HepG2 (cell line): ENCODE data around the gene ENDOG. TPM values are rescaled to one million over a fixed set of nuclear protein-coding genes. Genes with fewer than 3 reads are reported as not detected.
"Not testable (repeated sequence)": the region's sequence is repeated elsewhere in the genome, so short reads cannot be mapped to it uniquely, and the experiment has no call there.

Experiments
- ATAC-seq: fragments of 200-7000 bp; cut with Tn5 transposase; 3 replicates; pipeline ENCODE4 v1.9.1; 2020; ENCODE audit warnings: mild to moderate bottlenecking, moderate library complexity
- BruUV-seq: library from RNA; stranded (reverse); fragments of 400-500 nt; replicated peaks from 2 replicates; lab custom pipeline; 2021; lab: Mats Ljungman, UMichigan
- CTCF ChIA-PET: fragments of 300-600 bp; formaldehyde crosslinking; extraction: SDS; loops from one replicate; lab custom pipeline; 2021; ENCODE audit warnings: low total read pairs, inconsistent platforms, low intra/inter-chr PET ratio; lab: Yijun Ruan, JAX
- POLR2A ChIA-PET: fragments of 350-600 bp; sonication (Branson Sonifier 250); formaldehyde crosslinking; loops from one replicate; lab custom pipeline; 2020; ENCODE audit warnings: antibody characterized with exemption, inconsistent platforms; lab: Yijun Ruan, JAX
- DNase-seq: peaks from one replicate; pipeline ENCODE4 v3.0.0-alpha.2; 2015; ENCODE audit warnings: low spot score
- FAIRE-seq: peaks from 3 replicates; lab custom pipeline; 2011; peaks lifted over from hg19 to GRCh38; lab: Jason Lieb, UNC
- H2AFZ ChIP-seq: one replicate; pipeline ENCODE4 v1.6.1; 2011; ENCODE audit warnings: low read length, inconsistent platforms
- H3K27ac ChIP-seq: fragments of 300-600 bp; 3 replicates; pipeline ENCODE4 v1.8.0; 2011; ENCODE audit warnings: mixed run types, mild to moderate bottlenecking, mixed read lengths, low read length, inconsistent platforms; ENCODE audit not compliant: insufficient read depth; ENCODE audit errors: extremely low read length
- H3K27me3 ChIP-seq, 2 experiments: fragments of 200-600 bp in 1 of 2; 2 replicates in 1 of 2; 3 replicates in 1 of 2; pipeline versions ENCODE4 v1.6.0 to v1.8.0; 2011; ENCODE audit warnings: low read length in 2 of 2, mild to moderate bottlenecking in 2 of 2, moderate library complexity in 2 of 2, inconsistent platforms in 1 of 2; ENCODE audit not compliant: insufficient read depth in 2 of 2, control insufficient read depth in 1 of 2
- H3K36me3 ChIP-seq, 2 experiments: fragments of 200-600 bp in 1 of 2; replicated peaks in 1 of 2; 2 replicates in 1 of 2; 3 replicates in 1 of 2; pipeline versions ENCODE4 v1.5.1 to v1.8.0; 2011; ENCODE audit warnings: low read length in 2 of 2, inconsistent platforms in 1 of 2; ENCODE audit not compliant: insufficient read depth in 2 of 2, control insufficient read depth in 1 of 2
- H3K4me1 ChIP-seq: 2 replicates; pipeline ENCODE4 v1.5.1; 2012; ENCODE audit warnings: low read length, inconsistent platforms; ENCODE audit not compliant: insufficient read depth
- H3K4me2 ChIP-seq: 2 replicates; pipeline ENCODE4 v1.6.0; 2011; ENCODE audit warnings: low read depth, low read length, inconsistent platforms
- H3K4me3 ChIP-seq, 3 experiments: fragments of 200-600 bp in 1 of 3; sonication (generic), shearing (Covaris generic) in 1 of 3; replicated peaks in 1 of 3; 2 replicates each; pipeline ENCODE4 v1.5.1; 2011 to 2016; ENCODE audit warnings: low read length in 3 of 3, inconsistent platforms in 2 of 3, low read depth in 2 of 3, mild to moderate bottlenecking in 2 of 3, control low read depth in 1 of 3, mixed read lengths in 1 of 3; ENCODE audit not compliant: insufficient read depth in 1 of 3
- H3K79me2 ChIP-seq: one replicate; pipeline ENCODE4 v1.6.1; 2011; ENCODE audit warnings: low read length, inconsistent platforms; ENCODE audit not compliant: insufficient read depth
- H3K9ac ChIP-seq: 2 replicates; pipeline ENCODE4 v1.6.0; 2011; ENCODE audit warnings: mild to moderate bottlenecking, low read depth, low read length, inconsistent platforms; ENCODE audit not compliant: insufficient read depth
- H3K9me3 ChIP-seq: 2 replicates; pipeline ENCODE4 v1.5.1; 2012; ENCODE audit warnings: mild to moderate bottlenecking, low read length
- H4K20me1 ChIP-seq: 2 replicates; pipeline ENCODE4 v1.6.0; 2011; ENCODE audit warnings: inconsistent platforms, mild to moderate bottlenecking, low read length, moderate library complexity; ENCODE audit not compliant: insufficient read depth
- ARNT2 ChIP-seq: sonication (generic); formaldehyde crosslinking; IDR thresholded peaks from 2 replicates; pipeline ENCODE4 v1.8.0; 2022; ENCODE audit warnings: mild to moderate bottlenecking, low read depth, missing genetic modification reagents, moderate library complexity
- MTF2 ChIP-seq: sonication (generic); formaldehyde crosslinking; IDR thresholded peaks from 2 replicates; pipeline ENCODE4 v1.5.0; 2020; ENCODE audit warnings: missing genetic modification reagents, borderline replicate concordance
- ZNF629 ChIP-seq: sonication (generic); formaldehyde crosslinking; conservative IDR thresholded peaks from 2 replicates; pipeline ENCODE4 v1.5.0; 2020; ENCODE audit warnings: missing genetic modification reagents
- ZNF672 ChIP-seq: sonication (generic); formaldehyde crosslinking; IDR thresholded peaks from 2 replicates; pipeline ENCODE4 v1.8.1; 2022; ENCODE audit warnings: missing genetic modification reagents
- ZNF703 ChIP-seq: sonication (generic); formaldehyde crosslinking; IDR thresholded peaks from 2 replicates; pipeline ENCODE4 v1.5.1; 2020; ENCODE audit warnings: missing genetic modification reagents, mild to moderate bottlenecking, moderate library complexity, borderline replicate concordance
- whole genome bisulfite sequencing: methylation state at CpG from one replicate; pipeline ENCODE4 v1.1.6; 2017; ENCODE audit warnings: low lambda C conversion rate; 5-methylcytosine and 5-hydroxymethylcytosine counted together
- in situ Hi-C: cut with HindIII; loops from 2 replicates; pipeline ENCODE4 v1.10.0; 2017; ENCODE audit warnings: low pct_unique_long_range_greater_than_20kb; ENCODE audit not compliant: extremely low pct_ligation_motif_present
- intact Hi-C: fragments of 100-400 bp; cut with micrococcal nuclease; formaldehyde crosslinking; loops from one replicate; pipeline ENCODE4 v1.10.0; 2022; ENCODE audit not compliant: unreplicated experiment
- polyA plus RNA-seq, 8 experiments: library from polyadenylated mRNA; depleted of rRNA in 3 of 8; stranded (reverse) in 7 of 8; unstranded in 1 of 8; fragments of >200 nt; fragmentation: Illumina TruSeq in 4 of 8; extraction: Trizol in 4 of 8; gene quantifications; 2 replicates each; pipeline versions ENCODE4 v1.2.1 to v1.2.3, GENCODE V29; 2011 to 2016; ENCODE audit warnings: low read depth in 4 of 8, missing spikeins in 1 of 8, mixed read lengths in 1 of 8; ENCODE audit not compliant: insufficient read depth in 1 of 8
- total RNA-seq, 5 experiments: library from RNA; depleted of rRNA; stranded (reverse); fragments of >200 nt; fragmentation: Illumina TruSeq; extraction: Trizol; gene quantifications; 2 replicates each; pipeline ENCODE4 v1.2.3, GENCODE V29; 2016; ENCODE audit warnings: low read depth in 1 of 5
- TF ChIP-seq, protein P1 (sequence below): IDR thresholded peaks from 2 replicates; pipeline ENCODE4 v1.6.1; 2016; ENCODE audit warnings: missing compliant biosample characterization, missing genetic modification reagents, borderline replicate concordance

The ENDOG gene
- total and polyA plus RNA-seq, 2 of the 13 experiments (the other 11 are each of a cell fraction or from before 2014, with no cell fraction given), result 26.3 to 28.8 TPM

DNA sequence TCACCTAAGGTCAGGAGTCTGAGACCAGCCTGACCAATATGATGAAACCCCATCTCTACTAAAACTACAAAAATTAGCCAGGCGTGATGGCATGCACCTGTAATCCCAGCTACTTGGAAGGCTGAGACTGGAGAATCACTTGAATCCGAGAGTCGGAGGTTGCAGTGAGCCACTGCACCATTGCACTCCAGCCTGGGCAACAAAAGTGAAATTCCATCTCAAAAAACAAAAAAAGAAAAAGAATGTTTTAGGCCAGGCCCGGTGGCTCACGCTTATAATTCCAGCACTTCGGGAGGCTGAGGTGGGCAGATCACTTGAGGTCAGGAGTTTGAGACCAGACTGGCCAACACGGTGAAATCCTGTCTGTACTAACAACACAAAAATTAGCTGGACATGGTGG is 40.2 kb downstream of the ENDOG start:
- FAIRE-seq, CTCF ChIA-PET, H3K4me3 ChIP-seq, DNase-seq, H3K9ac ChIP-seq, ATAC-seq, H3K27ac ChIP-seq, H3K4me2 ChIP-seq, in situ Hi-C loops, BruUV-seq, H3K36me3 ChIP-seq, H2AFZ ChIP-seq, H4K20me1 ChIP-seq, H3K9me3 ChIP-seq, H3K27me3 ChIP-seq: not testable (repeated sequence)
- POLR2A ChIA-PET, result interaction anchor here (1.0 kb wide), 1 partner anchor 17 kb away, joined by 3 read pairs; no protein-coding TSS in a partner anchor
- Histone ChIP-seq H3K4me1 (peaks cover 52% of the 10 kb centered on the region), H3K79me2 (peaks cover 50% of the 10 kb centered on the region)
- intact Hi-C loops, result loop anchor here (10.0 kb wide), 1 partner anchor 146 kb away; no protein-coding TSS in a partner anchor
- WGBS, result 99% methylated on average over 7 of the region's 7 CpGs

- CTCF ChIA-PET, result no interaction called here
- WGBS, result 100% methylated on average over 5 of the region's 5 CpGs
- Histone ChIP-seq H3K27me3 (no peaks in the 10 kb centered on the region), H3K4me2 (no peak overlapping the region), H3K79me2 (peaks cover 44% of the 10 kb centered on the region), H4K20me1 (no peaks in the 10 kb centered on the region; the same call in 1 of the 2 replicates), H3K4me3 (no peak overlapping the region), H3K27ac (no peak overlapping the region), H2AFZ (no peak overlapping the region), H3K9ac (no peak overlapping the region), H3K9me3 (no peaks in the 10 kb centered on the region), H3K4me1 (peaks cover 56% of the 10 kb centered on the region), H3K36me3 (no peaks in the 10 kb centered on the region; a peak in 1 of 5 replicates)
- ATAC-seq (no peak), FAIRE-seq (no peak), DNase-seq (no peak)
- in situ Hi-C loops, result no loop called here
- intact Hi-C loops, result no loop called here
- TF ChIP-seq ARNT2 (CRISPR knock-in tag) (no peak), ZNF703 (CRISPR knock-in tag) (no peak), MTF2 (CRISPR knock-in tag) (no peak), ZNF672 (CRISPR knock-in tag) (no peak), ZNF629 (CRISPR knock-in tag) (no peak)
- TF ChIP-seq, protein P1, sequence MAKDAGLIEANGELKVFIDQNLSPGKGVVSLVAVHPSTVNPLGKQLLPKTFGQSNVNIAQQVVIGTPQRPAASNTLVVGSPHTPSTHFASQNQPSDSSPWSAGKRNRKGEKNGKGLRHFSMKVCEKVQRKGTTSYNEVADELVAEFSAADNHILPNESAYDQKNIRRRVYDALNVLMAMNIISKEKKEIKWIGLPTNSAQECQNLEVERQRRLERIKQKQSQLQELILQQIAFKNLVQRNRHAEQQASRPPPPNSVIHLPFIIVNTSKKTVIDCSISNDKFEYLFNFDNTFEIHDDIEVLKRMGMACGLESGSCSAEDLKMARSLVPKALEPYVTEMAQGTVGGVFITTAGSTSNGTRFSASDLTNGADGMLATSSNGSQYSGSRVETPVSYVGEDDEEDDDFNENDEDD, result no peak
- POLR2A ChIA-PET, result interaction anchor here (1.0 kb wide), 1 partner anchor 15 kb away, joined by 5 read pairs; no protein-coding TSS in a partner anchor
- BruUV-seq, result no TSS peak
These were observed 42.6 kb downstream of the ENDOG start for GRCh38 chr9:128860937-128861336.
